HG03439 (cell line): ENCODE data around the gene OXNAD1.

Experiments
- ATAC-seq: cut with Tn5 transposase; IDR thresholded peaks from one replicate; pipeline ENCODE4 v1.9.1; 2021; ENCODE audit warnings: mild to moderate bottlenecking, moderate library complexity; ENCODE audit not compliant: unreplicated experiment

The OXNAD1 gene

DNA sequence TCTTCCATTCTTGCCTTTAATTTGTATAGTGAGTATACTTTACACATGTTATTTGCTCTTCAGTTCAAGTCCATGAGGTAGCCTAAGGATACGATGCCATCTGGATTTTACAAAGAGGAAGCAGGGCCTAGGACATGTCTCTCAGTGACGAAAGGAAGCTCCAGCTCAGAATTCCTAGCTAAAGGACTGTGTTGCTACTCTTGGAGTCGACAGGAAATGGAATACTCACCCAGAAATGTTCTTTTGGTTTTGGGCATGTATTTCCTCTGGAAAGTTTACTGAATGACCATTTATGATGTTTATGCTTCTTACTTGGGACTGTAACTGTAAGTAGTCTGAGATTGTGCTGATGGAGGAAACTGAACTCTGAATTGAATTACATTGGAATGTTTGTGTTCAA lies 12.5 kb downstream of the OXNAD1 start:
- ATAC-seq, result no peak

GRCh38 chr3:16279010-16279801 lies 14.2 kb downstream of the OXNAD1 start:
- no peak for ATAC-seq

DNA sequence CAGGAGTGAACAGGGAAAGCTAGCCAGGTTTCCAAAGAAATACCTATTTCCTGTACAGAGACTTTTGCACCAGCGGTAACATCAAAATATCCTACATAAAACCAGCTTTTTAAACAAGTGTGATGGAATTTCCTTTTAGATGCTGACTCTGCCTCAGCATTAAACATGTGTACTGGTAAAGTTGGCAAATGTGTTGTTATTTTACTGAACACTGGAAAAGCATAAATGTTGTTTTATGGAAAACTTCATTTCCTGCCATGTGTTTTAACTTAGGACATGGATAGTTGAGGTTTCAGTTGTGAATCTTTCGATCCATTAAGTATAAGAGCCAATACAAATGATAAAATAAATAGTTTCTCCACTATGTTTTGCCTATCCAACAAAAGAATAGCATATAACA lies 15.7 kb downstream of the OXNAD1 start:
- ATAC-seq, result no peak

GRCh38 chr3:16284633-16285032 lies 19.6 kb downstream of the OXNAD1 start:
- ATAC-seq, result no peak

DNA sequence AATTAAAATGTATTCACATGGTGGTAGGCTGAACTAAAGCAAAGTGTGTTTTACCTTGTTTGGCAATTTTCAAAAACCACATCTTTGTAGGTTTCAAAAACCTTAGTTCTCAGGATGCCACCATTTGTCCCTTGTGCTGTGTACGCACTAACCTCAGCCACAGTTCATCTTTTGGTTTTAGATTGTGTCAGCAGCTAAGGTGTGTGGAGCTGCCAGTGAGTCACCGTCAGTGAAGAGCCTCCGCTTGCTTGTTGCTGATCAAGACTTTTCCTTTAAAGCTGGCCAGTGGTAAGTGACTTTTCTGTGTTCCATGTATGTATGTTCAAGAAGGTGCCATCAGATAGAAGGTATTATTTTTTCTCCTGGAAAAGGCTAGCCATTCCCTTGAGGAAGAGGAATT lies 21.1 kb downstream of the OXNAD1 start:
- ATAC-seq, result no peak

GRCh38 chr3:16286751-16287543 lies 21.9 kb downstream of the OXNAD1 start:
- no peak for ATAC-seq

DNA sequence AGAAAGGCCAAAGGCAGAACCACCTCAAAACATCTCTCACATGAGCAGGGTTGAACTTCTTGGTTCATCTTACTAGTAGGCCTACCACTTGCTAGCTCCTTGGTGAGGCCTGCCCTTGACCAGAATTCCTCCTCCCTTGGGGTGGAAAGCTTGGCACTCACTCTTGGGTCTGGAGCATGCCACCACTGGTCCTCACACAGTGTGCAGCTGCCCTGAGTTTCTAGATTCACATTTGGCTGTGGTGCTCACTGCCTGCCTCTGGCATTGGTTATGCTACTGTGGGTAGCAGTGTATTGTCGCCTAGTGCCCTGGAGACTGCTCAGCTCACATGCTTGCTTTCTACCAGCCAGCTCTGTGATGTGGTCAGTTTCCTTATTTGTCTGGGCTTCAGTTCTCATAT lies 23.7 kb downstream of the OXNAD1 start:
- ATAC-seq, result no peak

DNA sequence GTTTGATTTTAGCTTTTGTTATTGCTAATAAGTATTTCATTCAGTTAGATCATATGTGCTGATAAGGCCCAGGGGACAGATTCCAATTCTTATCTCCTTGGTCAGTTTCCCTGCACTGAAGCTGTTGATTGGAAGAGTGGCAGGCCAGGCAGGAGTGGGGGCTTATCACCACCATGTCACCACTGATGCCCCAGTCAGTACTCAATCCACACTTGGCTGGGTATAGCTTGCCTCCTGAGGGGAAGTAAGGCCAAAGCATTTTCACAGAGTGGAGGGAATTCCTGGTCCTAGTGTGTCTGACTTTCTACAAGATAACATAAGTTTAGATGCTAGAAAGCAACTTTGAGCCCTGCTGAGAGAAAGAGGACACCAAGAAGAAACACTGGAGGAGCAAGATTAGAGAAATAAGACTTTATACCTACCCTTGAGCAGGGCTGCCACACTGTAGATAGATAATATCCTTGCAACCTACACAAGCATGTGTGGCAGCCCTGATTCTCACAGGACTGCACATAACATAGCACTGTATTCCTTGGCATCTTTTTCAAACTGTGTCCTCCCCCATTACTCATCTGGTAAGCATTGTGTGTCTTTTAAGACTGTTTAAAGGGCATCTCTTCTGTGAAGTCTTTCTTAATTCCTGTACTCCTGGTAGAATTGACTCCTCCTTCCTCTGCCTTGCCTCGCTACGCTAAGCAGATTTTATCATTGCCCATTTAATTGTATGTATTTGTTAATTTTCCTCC lies 24.3 kb downstream of the OXNAD1 start:
- no peak for ATAC-seq

- ATAC-seq, result no peak
These were observed 25.2 kb downstream of the OXNAD1 start for GRCh38 chr3:16290007-16290826.

DNA sequence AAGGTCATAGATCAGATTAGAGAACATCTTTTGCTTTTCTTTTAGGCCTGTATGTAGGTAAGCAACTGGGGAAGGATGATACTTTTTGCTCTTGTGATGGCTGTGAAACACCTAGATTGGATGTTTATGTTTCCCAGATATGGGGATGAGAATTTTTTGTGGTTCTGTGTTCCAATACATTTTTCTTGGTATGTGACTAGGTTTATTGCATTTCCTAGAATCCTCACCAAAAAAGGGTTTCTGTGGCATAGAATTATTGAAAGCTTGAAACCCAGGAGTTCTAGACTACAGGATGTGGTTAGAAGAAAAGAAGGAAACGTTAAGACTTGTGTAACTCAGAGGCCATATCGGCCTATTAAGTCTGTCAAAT lies 25.8 kb downstream of the OXNAD1 start:
- ATAC-seq, result no peak

GRCh38 chr3:16294844-16295243 lies 29.8 kb downstream of the OXNAD1 start:
- no peak for ATAC-seq

DNA sequence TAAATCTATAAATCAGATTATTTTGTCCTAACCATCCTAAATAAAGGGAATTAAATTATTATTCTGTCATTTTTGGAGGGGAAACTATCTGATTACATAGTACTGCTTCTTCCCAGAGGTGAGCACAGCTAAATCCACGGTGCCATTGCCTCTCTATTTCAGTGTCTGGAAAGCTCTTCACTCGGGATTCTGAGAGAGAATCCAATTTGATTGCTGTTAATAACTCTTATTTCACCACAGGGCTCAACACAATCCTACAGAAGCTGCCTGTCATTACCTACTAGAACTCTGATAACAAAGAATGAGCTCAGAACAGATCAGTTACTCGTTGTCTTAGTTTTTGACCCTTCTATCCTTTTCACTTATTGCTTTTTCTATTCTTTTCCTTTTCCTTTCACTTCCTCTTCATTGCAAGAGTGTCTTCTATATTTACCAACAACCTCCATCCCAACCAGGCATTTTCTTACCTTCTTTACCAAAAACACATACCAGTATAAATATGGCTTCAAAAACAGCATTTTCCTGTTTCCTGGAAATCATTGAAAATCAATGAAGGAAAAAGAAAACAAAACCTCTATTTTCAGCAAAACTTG lies 30.4 kb downstream of the OXNAD1 start:
- no peak for ATAC-seq

DNA sequence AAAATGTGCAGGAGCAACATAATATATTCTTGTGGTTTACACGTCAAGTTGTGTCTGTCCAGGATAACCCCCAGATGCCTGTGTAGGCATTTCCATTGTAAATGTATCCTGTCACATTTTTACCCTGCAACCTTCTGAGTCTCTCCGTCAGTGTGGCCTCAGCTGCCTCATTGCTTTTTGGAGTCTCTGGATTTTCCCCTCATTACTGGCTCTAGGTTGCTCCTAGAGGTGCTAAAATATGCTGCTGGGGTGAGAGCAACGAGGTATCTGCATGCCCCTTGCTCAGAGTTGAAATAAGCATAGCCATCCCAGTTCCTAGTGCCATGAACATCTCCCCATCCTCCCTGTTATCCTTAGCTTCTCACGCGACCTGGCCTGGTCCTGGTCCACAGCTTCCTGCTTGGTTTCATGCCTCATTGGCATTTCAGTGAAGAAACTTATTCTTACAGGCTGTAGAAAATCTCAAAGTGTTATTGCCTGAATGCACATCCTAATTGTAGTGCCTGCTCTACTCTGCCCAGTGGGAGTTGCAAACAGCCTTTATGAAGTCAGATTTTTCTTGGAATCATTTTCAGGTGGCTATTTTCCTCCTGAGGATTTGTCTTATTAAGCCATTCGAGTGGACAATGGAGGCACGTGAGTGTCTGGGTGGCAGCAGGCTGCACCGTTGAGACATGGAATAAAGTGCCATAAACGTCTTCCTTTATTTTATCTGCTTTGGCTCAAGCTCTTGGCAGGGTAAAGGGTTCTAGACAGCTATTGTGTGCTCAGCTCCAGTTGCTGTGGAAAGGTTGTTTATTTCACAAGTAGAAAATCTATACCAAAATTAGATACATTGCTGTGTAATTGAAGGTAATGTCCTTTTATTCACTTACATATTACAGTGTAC lies 33.2 kb downstream of the OXNAD1 start:
- ATAC-seq, result no peak

- ATAC-seq, result no peak
These were observed 33.9 kb downstream of the OXNAD1 start for GRCh38 chr3:16298891-16299290.

DNA sequence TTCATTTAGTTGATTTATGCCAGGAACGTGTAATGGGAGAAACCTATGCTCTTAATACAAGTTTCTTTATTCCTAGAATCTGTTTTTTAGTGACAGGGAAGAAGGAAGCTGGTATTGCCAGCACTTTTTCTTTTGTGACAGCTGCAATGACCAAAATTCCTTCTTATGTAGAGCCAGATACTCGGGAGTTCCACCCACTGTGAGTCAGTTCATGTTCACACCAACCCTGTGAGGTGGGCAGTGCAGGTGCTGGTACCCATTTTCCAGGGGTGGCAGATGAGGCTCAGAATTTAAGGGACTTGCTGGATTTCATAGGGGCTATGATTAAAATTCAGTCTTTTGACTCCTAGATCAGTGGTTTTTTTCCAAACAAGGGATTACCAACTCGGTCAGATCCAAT lies 34.7 kb downstream of the OXNAD1 start:
- ATAC-seq, result no peak

DNA sequence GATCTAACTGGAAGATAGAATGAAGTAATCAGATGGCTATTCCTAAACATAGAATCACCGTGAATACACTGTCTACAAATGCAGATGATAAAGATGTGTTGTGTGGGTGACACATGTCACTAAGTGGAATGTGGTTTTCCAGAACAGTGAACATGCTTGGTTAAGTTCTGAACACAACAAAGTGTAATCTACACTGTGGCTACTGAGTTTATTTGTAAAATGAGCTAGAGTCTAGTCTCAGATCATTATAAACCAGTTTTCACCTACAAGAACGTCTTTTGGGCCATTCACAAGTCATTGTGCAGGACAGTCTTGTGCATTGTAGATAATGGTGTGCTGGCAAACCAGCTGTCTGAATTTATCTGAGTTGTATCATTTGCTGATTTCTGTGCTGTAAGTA lies 35.3 kb downstream of the OXNAD1 start:
- ATAC-seq, result no peak

GRCh38 chr3:16300881-16301359 lies 35.9 kb downstream of the OXNAD1 start:
- ATAC-seq, result no peak

- no peak for ATAC-seq
These were observed 36.5 kb downstream of the OXNAD1 start for GRCh38 chr3:16301507-16301906.

- ATAC-seq, result no peak
These were observed 37.1 kb downstream of the OXNAD1 start for GRCh38 chr3:16302082-16302631.
